H1 (cell line): ENCODE results near the gene DMAC2.

ENCODE experiments used
- MAX ChIP-seq: IDR thresholded peaks from 2 replicates; pipeline ENCODE4 v1.6.1; 2012; ENCODE audit warnings: inconsistent platforms
- PHF8 ChIP-seq: fragments of 200-600 bp; sonication (generic); conservative IDR thresholded peaks from 2 replicates; pipeline ENCODE4 v1.7.1; 2012; ENCODE audit warnings: low read depth, mild to moderate bottlenecking, inconsistent platforms, low read length, moderate library complexity
- TAF1 ChIP-seq: IDR thresholded peaks from 2 replicates; pipeline ENCODE4 v1.6.1; 2011; ENCODE audit warnings: mild to moderate bottlenecking, low read depth, low read length

DNA sequence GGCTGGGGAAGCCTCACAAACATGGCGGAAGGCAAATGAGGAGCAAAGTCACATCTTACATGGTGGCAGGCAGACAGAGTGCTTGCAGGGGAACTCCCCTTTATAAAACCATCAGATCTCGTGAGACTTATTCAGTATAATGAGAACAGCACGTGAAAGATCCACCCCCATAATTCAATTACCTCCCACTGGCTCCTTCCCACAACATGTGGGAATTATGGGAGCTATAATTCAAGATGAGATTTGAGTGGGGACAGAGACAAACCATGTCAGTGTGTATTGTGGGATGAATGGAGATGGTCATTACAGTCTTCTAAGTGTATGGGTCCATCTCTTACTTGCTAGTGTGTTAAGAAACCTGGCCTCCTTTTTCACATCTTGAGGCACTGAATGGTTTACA, 37.7 kb downstream of the DMAC2 start:
- TF ChIP-seq TAF1: no peak
- TF ChIP-seq MAX: no peak
- no peak for TF ChIP-seq PHF8
